CD4-positive, alpha-beta T cell treated with Interleukin-17A for 4 hours (primary cell): ENCODE results near the gene DLG2.

Experiments
- DNase-seq: peaks from one replicate; pipeline ENCODE4 v3.0.0-alpha.2; 2020; ENCODE audit warnings: mixed read lengths

The DLG2 gene

GRCh38 chr11:84140386-84141169 is 1486.6 kb downstream of the DLG2 start:
- no peak for DNase-seq

GRCh38 chr11:84137960-84138359 is 1489.2 kb downstream of the DLG2 start:
- no peak for DNase-seq

GRCh38 chr11:84137505-84137904 is 1489.6 kb downstream of the DLG2 start:
- DNase-seq: no peak

- DNase-seq: no peak
Observed at GRCh38 chr11:84136926-84137325, 1490.2 kb downstream of the DLG2 start.

- no peak for DNase-seq
Observed at GRCh38 chr11:84130646-84131427, 1496.3 kb downstream of the DLG2 start.

- DNase-seq: no peak
Observed at GRCh38 chr11:84129961-84130576, 1497.1 kb downstream of the DLG2 start.

GRCh38 chr11:84128840-84129239 is 1498.3 kb downstream of the DLG2 start:
- no peak for DNase-seq

- DNase-seq: no peak
Observed at GRCh38 chr11:84117394-84117793, 1509.8 kb downstream of the DLG2 start.

- DNase-seq: no peak
Observed at GRCh38 chr11:84106541-84106940, 1520.6 kb downstream of the DLG2 start.

- no peak for DNase-seq
Observed at GRCh38 chr11:84105148-84105547, 1522.0 kb downstream of the DLG2 start.

- DNase-seq: no peak
Observed at GRCh38 chr11:84103096-84103495, 1524.0 kb downstream of the DLG2 start.

- DNase-seq: no peak
Observed at GRCh38 chr11:84097186-84097585, 1530.0 kb downstream of the DLG2 start.

- no peak for DNase-seq
Observed at GRCh38 chr11:84091212-84091986, 1535.7 kb downstream of the DLG2 start.

GRCh38 chr11:84089072-84090057 is 1537.8 kb downstream of the DLG2 start:
- DNase-seq: no peak

GRCh38 chr11:84071851-84072250 is 1555.3 kb downstream of the DLG2 start:
- DNase-seq: no peak

- DNase-seq: no peak
Observed at GRCh38 chr11:84069048-84069447, 1558.1 kb downstream of the DLG2 start.

- DNase-seq: no peak
Observed at GRCh38 chr11:84061726-84062125, 1565.4 kb downstream of the DLG2 start.

GRCh38 chr11:84056653-84057376 is 1570.3 kb downstream of the DLG2 start:
- no peak for DNase-seq

GRCh38 chr11:84045146-84045545 is 1582.0 kb downstream of the DLG2 start:
- no peak for DNase-seq

GRCh38 chr11:84044706-84045105 is 1582.4 kb downstream of the DLG2 start:
- no peak for DNase-seq

- no peak for DNase-seq
Observed at GRCh38 chr11:84036664-84037194, 1590.4 kb downstream of the DLG2 start.
